Measurements from ENCODE around the gene NOS1AP.

- TF ChIP-seq, protein P1, sequence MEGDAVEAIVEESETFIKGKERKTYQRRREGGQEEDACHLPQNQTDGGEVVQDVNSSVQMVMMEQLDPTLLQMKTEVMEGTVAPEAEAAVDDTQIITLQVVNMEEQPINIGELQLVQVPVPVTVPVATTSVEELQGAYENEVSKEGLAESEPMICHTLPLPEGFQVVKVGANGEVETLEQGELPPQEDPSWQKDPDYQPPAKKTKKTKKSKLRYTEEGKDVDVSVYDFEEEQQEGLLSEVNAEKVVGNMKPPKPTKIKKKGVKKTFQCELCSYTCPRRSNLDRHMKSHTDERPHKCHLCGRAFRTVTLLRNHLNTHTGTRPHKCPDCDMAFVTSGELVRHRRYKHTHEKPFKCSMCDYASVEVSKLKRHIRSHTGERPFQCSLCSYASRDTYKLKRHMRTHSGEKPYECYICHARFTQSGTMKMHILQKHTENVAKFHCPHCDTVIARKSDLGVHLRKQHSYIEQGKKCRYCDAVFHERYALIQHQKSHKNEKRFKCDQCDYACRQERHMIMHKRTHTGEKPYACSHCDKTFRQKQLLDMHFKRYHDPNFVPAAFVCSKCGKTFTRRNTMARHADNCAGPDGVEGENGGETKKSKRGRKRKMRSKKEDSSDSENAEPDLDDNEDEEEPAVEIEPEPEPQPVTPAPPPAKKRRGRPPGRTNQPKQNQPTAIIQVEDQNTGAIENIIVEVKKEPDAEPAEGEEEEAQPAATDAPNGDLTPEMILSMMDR (IDR thresholded peaks at IDR 0.05), result no peak
- no peak for TF ChIP-seq POLR2A (IDR thresholded peaks at IDR 0.05)
- TF ChIP-seq POLR2AphosphoS5 (IDR thresholded peaks at IDR 0.05), result no peak
- TF ChIP-seq EP300 (IDR thresholded peaks at IDR 0.05; ENCODE audit: low read depth), result no peak
Observed at GRCh38 chr1:162145966-162146696, 76.6 kb downstream of the NOS1AP start.

Measured in transverse colon (tissue), 4 donors.